ENCODE data around the gene REXO5.

DNA sequence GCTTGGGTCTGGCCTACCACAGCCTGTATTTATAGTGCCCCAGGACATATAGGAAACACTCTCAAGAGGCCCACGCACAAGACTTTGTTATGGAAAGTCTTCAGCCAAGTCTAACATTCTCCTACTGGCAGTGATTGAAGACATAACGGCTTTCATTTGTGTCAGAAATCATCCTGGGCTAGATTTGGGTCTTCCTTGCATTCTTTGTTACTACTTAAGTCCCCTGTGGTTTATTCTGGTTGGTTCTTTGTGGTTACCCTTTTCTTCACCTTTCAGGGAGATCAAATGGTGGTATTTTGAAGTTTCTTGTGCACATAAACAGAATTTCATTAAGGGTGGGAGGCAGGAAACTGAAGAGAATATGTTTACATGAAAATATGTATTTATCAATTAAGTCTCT is 37.7 kb downstream of the REXO5 start:
- TF ChIP-seq, protein P1, sequence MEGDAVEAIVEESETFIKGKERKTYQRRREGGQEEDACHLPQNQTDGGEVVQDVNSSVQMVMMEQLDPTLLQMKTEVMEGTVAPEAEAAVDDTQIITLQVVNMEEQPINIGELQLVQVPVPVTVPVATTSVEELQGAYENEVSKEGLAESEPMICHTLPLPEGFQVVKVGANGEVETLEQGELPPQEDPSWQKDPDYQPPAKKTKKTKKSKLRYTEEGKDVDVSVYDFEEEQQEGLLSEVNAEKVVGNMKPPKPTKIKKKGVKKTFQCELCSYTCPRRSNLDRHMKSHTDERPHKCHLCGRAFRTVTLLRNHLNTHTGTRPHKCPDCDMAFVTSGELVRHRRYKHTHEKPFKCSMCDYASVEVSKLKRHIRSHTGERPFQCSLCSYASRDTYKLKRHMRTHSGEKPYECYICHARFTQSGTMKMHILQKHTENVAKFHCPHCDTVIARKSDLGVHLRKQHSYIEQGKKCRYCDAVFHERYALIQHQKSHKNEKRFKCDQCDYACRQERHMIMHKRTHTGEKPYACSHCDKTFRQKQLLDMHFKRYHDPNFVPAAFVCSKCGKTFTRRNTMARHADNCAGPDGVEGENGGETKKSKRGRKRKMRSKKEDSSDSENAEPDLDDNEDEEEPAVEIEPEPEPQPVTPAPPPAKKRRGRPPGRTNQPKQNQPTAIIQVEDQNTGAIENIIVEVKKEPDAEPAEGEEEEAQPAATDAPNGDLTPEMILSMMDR (conservative IDR thresholded peaks at IDR 0.05; ENCODE audit: low read depth, low read length), result no peak
- TF ChIP-seq EZH2 (IDR thresholded peaks at IDR 0.05; ENCODE audit: borderline replicate concordance, low read depth, low read length, poor library complexity, severe bottlenecking), result no peak
